A549 (cell line): ENCODE measurements around the gene SMIM7.

ENCODE experiments used
- CHD2 ChIP-seq: fragments of 150-350 bp; IDR thresholded peaks from 2 replicates; pipeline ENCODE4 v1.6.1; 2014; ENCODE audit warnings: low read length; ENCODE audit not compliant: partially characterized antibody
- CHD4 ChIP-seq: fragments of 200-600 bp; sonication (generic); IDR thresholded peaks from 2 replicates; pipeline ENCODE4 v1.6.1; 2016; ENCODE audit warnings: antibody characterized with exemption, mild to moderate bottlenecking, borderline replicate concordance
- CTCF ChIP-seq: fragments of >200 bp; sonication (Bioruptor Twin); formaldehyde crosslinking; IDR thresholded peaks from 3 replicates; pipeline ENCODE4 v1.5.1; 2016
- KDM1A ChIP-seq: fragments of 200-600 bp; sonication (generic); IDR thresholded peaks from 2 replicates; pipeline ENCODE4 v1.6.1; 2016; ENCODE audit warnings: low read depth, mild to moderate bottlenecking
- MYC ChIP-seq: IDR thresholded peaks from 2 replicates; pipeline ENCODE4 v1.6.1; 2012; ENCODE audit warnings: mild to moderate bottlenecking, inconsistent platforms, low read length, improper control_type of control experiment, borderline replicate concordance
- POLR2A ChIP-seq: IDR thresholded peaks from 2 replicates; pipeline ENCODE4 v1.6.1; 2012; ENCODE audit warnings: mild to moderate bottlenecking, low read length
- POLR2AphosphoS2 ChIP-seq: conservative IDR thresholded peaks from 2 replicates; pipeline ENCODE4 v1.6.1; 2012; ENCODE audit warnings: low read length, improper control_type of control experiment, inconsistent platforms
- RFX5 ChIP-seq: fragments of 450-650 bp; IDR thresholded peaks from 2 replicates; pipeline ENCODE4 v1.7.1; 2014; ENCODE audit warnings: antibody characterized with exemption, mild to moderate bottlenecking, moderate library complexity
- TF ChIP-seq, protein P1 (sequence below): IDR thresholded peaks from 2 replicates; pipeline ENCODE4 v1.6.1; 2012

DNA sequence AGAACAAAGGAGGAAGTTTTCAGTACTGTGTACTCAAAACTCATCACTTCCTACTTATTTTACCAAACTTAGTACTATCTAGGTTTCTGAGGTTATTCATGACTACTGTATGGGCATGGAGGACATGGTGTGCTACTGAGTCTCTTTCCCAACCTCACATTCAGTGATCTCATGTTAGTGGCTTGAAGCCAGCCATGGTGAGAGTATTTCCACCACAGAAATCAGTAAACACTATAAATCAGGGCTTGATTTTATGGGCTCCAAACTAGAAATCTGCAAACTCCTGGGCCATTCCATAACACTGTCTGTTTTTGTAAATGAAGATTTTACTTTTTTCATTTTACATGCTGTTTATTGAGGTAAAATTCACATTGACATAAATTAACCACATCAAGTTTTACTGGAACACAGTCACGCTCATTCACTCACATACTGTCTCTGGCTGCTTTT, 51.6 kb downstream of the SMIM7 start:
- TF ChIP-seq CTCF (no peak), RFX5 (no peak), POLR2A (no peak), POLR2AphosphoS2 (no peak), KDM1A (no peak), MYC (no peak), CHD2 (no peak), CHD4 (no peak)
- TF ChIP-seq, protein P1, sequence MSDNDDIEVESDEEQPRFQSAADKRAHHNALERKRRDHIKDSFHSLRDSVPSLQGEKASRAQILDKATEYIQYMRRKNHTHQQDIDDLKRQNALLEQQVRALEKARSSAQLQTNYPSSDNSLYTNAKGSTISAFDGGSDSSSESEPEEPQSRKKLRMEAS = no peak
